ENCODE measurements around the gene ZC3H12A.

The ZC3H12A gene

DNA sequence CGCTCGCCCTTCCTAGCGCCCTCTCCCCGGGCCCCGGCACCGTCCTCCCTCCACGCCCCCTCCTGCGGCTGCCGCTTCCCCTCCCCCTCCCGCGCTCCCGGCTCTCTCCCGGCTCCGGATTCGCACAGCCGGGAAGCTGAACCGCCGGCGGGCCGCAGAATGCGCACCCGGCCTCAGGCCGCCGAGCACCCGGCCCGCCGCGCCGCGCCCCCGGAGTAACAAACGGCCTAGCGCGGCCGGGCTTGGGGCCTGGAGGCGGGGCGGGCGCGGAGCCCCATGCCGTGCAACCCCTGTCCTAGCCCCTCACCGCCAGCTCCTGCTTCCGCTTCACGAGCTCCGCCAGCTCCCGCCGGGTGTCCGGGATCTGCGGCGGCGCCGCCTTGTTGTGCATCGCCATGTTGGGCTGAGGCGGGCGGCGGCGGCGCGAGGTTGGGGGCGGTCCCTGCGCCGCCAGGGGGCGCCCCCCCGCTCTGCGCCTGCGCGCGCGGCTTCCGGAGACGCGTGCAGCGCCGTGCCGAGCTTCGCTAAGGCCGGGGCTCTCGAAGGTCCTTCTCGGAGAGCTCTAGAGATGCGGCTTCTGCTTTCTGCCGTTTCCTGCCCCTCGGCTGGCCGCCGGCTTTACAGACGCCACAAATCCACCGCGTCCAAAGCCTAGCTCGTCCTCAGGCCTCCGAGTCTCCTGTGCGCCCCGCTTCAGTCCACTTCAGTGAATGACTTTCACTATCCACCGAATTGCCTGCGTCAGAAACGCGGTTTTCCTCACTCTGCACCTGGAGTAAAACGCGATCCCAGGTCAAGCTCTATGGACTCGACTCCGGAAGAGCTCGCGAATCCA lies 40.2 kb downstream of the ZC3H12A start, which contains the start of gene MEAF6 (continued):
- TF ChIP-seq ZNF514 (tag by site-specific recombination; IDR thresholded peaks at IDR 0.05) (no peak), YY1 (tag by site-specific recombination; IDR thresholded peaks at IDR 0.05) (peak; percentile 81; the same call in 1 of the 2 replicates), ZBTB7A (tag by site-specific recombination; IDR thresholded peaks at IDR 0.05; ENCODE audit: low read depth) (no peak), ZSCAN30 (tag by site-specific recombination; IDR thresholded peaks at IDR 0.05) (peak; percentile 59; the same call in 1 of the 2 replicates), ZNF335 (tag by site-specific recombination; conservative IDR thresholded peaks at IDR 0.05) (peak; percentile 91), ZNF707 (tag by site-specific recombination; IDR thresholded peaks at IDR 0.05) (no peak), ZNF571 (tag by site-specific recombination; IDR thresholded peaks at IDR 0.05) (no peak), ZFP37 (tag by site-specific recombination; IDR thresholded peaks at IDR 0.05) (peak; percentile 91; the same call in 1 of the 2 replicates), ZNF704 (tag by site-specific recombination; IDR thresholded peaks at IDR 0.05) (no peak), ZNF791 (tag by site-specific recombination; IDR thresholded peaks at IDR 0.05) (no peak), SP2 (tag by site-specific recombination; IDR thresholded peaks at IDR 0.05) (peak; percentile 18; the same call in 1 of the 2 replicates), ZNF341 (tag by site-specific recombination; IDR thresholded peaks at IDR 0.05; ENCODE audit: low read depth) (peak; percentile 42; the same call in 1 of the 2 replicates), TCF7L2 (IDR thresholded peaks at IDR 0.05; ENCODE audit: borderline replicate concordance, low read depth, low read length) (no peak), REPIN1 (tag by site-specific recombination; IDR thresholded peaks at IDR 0.05; ENCODE audit: low read depth) (no peak), SCRT1 (tag by site-specific recombination; IDR thresholded peaks at IDR 0.05; ENCODE audit: borderline replicate concordance) (no peak), ZSCAN23 (tag by site-specific recombination; IDR thresholded peaks at IDR 0.05) (no peak), CTCF (tag by site-specific recombination; IDR thresholded peaks at IDR 0.05) (peak; percentile 45), ZBTB17 (tag by site-specific recombination; IDR thresholded peaks at IDR 0.05) (peak; percentile 96), HOXD13 (CRISPR knock-in tag; IDR thresholded peaks at IDR 0.05; ENCODE audit: borderline replicate concordance) (no peak), KLF1 (tag by site-specific recombination; IDR thresholded peaks at IDR 0.05) (no peak), ZNF623 (tag by site-specific recombination; IDR thresholded peaks at IDR 0.05) (no peak)
- TF ChIP-seq, protein P1, sequence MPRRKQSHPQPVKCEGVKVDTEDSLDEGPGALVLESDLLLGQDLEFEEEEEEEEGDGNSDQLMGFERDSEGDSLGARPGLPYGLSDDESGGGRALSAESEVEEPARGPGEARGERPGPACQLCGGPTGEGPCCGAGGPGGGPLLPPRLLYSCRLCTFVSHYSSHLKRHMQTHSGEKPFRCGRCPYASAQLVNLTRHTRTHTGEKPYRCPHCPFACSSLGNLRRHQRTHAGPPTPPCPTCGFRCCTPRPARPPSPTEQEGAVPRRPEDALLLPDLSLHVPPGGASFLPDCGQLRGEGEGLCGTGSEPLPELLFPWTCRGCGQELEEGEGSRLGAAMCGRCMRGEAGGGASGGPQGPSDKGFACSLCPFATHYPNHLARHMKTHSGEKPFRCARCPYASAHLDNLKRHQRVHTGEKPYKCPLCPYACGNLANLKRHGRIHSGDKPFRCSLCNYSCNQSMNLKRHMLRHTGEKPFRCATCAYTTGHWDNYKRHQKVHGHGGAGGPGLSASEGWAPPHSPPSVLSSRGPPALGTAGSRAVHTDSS (tag by site-specific recombination; IDR thresholded peaks at IDR 0.05) = no peak
- TF ChIP-seq, protein P2, sequence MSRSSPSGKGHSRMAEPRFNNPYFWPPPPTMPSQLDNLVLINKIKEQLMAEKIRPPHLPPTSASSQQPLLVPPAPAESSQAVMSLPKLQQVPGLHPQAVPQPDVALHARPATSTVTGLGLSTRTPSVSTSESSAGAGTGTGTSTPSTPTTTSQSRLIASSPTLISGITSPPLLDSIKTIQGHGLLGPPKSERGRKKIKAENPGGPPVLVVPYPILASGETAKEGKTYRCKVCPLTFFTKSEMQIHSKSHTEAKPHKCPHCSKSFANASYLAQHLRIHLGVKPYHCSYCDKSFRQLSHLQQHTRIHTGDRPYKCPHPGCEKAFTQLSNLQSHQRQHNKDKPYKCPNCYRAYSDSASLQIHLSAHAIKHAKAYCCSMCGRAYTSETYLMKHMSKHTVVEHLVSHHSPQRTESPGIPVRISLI (tag by site-specific recombination; IDR thresholded peaks at IDR 0.05) = no peak
- TF ChIP-seq, protein P3, sequence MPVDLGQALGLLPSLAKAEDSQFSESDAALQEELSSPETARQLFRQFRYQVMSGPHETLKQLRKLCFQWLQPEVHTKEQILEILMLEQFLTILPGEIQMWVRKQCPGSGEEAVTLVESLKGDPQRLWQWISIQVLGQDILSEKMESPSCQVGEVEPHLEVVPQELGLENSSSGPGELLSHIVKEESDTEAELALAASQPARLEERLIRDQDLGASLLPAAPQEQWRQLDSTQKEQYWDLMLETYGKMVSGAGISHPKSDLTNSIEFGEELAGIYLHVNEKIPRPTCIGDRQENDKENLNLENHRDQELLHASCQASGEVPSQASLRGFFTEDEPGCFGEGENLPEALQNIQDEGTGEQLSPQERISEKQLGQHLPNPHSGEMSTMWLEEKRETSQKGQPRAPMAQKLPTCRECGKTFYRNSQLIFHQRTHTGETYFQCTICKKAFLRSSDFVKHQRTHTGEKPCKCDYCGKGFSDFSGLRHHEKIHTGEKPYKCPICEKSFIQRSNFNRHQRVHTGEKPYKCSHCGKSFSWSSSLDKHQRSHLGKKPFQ (tag by site-specific recombination; IDR thresholded peaks at IDR 0.05) = no peak
